Esophagus muscularis mucosa (tissue), 2 donors: ENCODE measurements around the gene IQCC.

Experiments
- POLR2A ChIP-seq: fragments of 450-650 bp; IDR thresholded peaks from one replicate; pipeline ENCODE4 v1.6.1; 2017; ENCODE audit warnings: antibody characterized with exemption, moderate library complexity, mild to moderate bottlenecking, low read depth
- POLR2AphosphoS5 ChIP-seq, 2 donors: sonication (generic); formaldehyde crosslinking; IDR thresholded peaks; one replicate each; pipeline ENCODE4 v1.6.1; 2017; ENCODE audit warnings: antibody characterized with exemption in 2 of 2

GRCh38 chr1:32216566-32216965 lies 11.1 kb downstream of the IQCC start:
- TF ChIP-seq POLR2A (no peak), POLR2AphosphoS5 (IDR thresholded peaks at IDR 0.05) (no peak)
